H1 (cell line): ENCODE measurements around the gene CDC42EP1. TPM values are rescaled to one million over a fixed set of nuclear protein-coding genes. Genes with fewer than 3 reads are reported as not detected.

Experiments
- CTCF ChIA-PET: fragments of 300-600 bp; sonication (Branson Sonifier 250); formaldehyde crosslinking; loops from one replicate; lab custom pipeline; 2021; ENCODE audit not compliant: partially characterized antibody; lab: Charles Lee
- POLR2A ChIA-PET: fragments of 300-600 bp; sonication (Branson Sonifier 250); formaldehyde crosslinking; loops from one replicate; lab custom pipeline; 2021; ENCODE audit warnings: inconsistent platforms; ENCODE audit not compliant: partially characterized antibody; lab: Charles Lee
- DNase-seq, 2 experiments: peaks; one replicate each; pipeline versions ENCODE4 v3.0.0 to v3.0.0-alpha.2; 2010 to 2022; ENCODE audit warnings: low spot score in 2 of 2, low read depth in 1 of 2, mixed read lengths in 1 of 2
- FAIRE-seq: peaks from 2 replicates; lab custom pipeline; 2011; peaks lifted over from hg19 to GRCh38; lab: Jason Lieb, UNC
- H2AFZ ChIP-seq: 2 replicates; pipeline ENCODE4 v1.8.1; 2012; ENCODE audit warnings: low read length, inconsistent platforms
- H2AK5ac ChIP-seq: 2 replicates; pipeline ENCODE4 v1.6.1; 2013; ENCODE audit warnings: low read depth, low read length
- H2BK120ac ChIP-seq: replicated peaks from 2 replicates; pipeline ENCODE3; 2013; ENCODE audit warnings: low read depth, low read length, inconsistent platforms
- H2BK12ac ChIP-seq: 2 replicates; pipeline ENCODE4 v1.6.1; 2013; ENCODE audit warnings: low read depth, low read length
- H2BK15ac ChIP-seq: 2 replicates; pipeline ENCODE4 v1.6.1; 2013; ENCODE audit warnings: low read length
- H2BK20ac ChIP-seq: 2 replicates; pipeline ENCODE4 v1.6.1; 2013; ENCODE audit warnings: low read length
- H2BK5ac ChIP-seq: 2 replicates; pipeline ENCODE4 v1.6.1; 2013; ENCODE audit warnings: low read depth, low read length
- H3K14ac ChIP-seq: 2 replicates; pipeline ENCODE4 v1.6.1; 2013; ENCODE audit warnings: inconsistent platforms; ENCODE audit not compliant: insufficient read length
- H3K18ac ChIP-seq: 2 replicates; pipeline ENCODE4 v1.6.1; 2013; ENCODE audit warnings: low read length; ENCODE audit errors: extremely low read depth
- H3K23ac ChIP-seq: 2 replicates; pipeline ENCODE4 v1.6.1; 2013; ENCODE audit warnings: inconsistent platforms; ENCODE audit not compliant: insufficient read length
- H3K23me2 ChIP-seq: 2 replicates; pipeline ENCODE4 v1.6.1; 2013; ENCODE audit warnings: low read depth, low read length
- H3K27ac ChIP-seq: 2 replicates; pipeline ENCODE4 v1.6.1; 2011; ENCODE audit warnings: low read depth, low read length, inconsistent platforms
- H3K27me3 ChIP-seq, 4 experiments: replicated peaks in 1 of 4; 1 replicate in 1 of 4; 2 replicates in 3 of 4; pipeline versions ENCODE4 v1.6.1 to v1.8.1; 2011 to 2013; ENCODE audit warnings: low read length in 3 of 4, mild to moderate bottlenecking in 3 of 4, inconsistent platforms in 2 of 4, mixed read lengths in 2 of 4, moderate library complexity in 1 of 4; ENCODE audit not compliant: control insufficient read depth in 3 of 4, insufficient read depth in 3 of 4; ENCODE audit errors: extremely low read depth in 1 of 4
- H3K36me3 ChIP-seq, 4 experiments: 2 replicates each; pipeline versions ENCODE4 v1.6.1 to v1.8.1; 2011 to 2013; ENCODE audit warnings: mild to moderate bottlenecking in 4 of 4, low read length in 3 of 4, moderate library complexity in 2 of 4, control low read depth in 1 of 4, inconsistent platforms in 1 of 4; ENCODE audit not compliant: insufficient read depth in 4 of 4, control insufficient read depth in 2 of 4
- H3K4ac ChIP-seq: replicated peaks from 2 replicates; pipeline ENCODE3; 2013; ENCODE audit warnings: low read length, low read depth, mixed read lengths, inconsistent platforms; ENCODE audit not compliant: insufficient read length
- H3K4me1 ChIP-seq, 4 experiments: replicated peaks in 1 of 4; 1 replicate in 1 of 4; 2 replicates in 3 of 4; pipeline versions ENCODE4 v1.6.1 to v1.8.1; 2011 to 2013; ENCODE audit warnings: low read length in 3 of 4, inconsistent platforms in 2 of 4, mixed read lengths in 1 of 4; ENCODE audit not compliant: insufficient read depth in 4 of 4, control insufficient read depth in 3 of 4
- H3K4me2 ChIP-seq, 2 experiments: 2 replicates each; pipeline versions ENCODE4 v1.6.1 to v1.8.1; 2011 to 2013; ENCODE audit warnings: low read depth in 2 of 2, low read length in 2 of 2, control low read depth in 1 of 2, inconsistent platforms in 1 of 2, mild to moderate bottlenecking in 1 of 2; ENCODE audit not compliant: insufficient read depth in 1 of 2
- H3K4me3 ChIP-seq, 4 experiments: fragments of 200-600, 300-600 bp in 1 of 4; sonication (generic), shearing (Covaris generic), sonication (Bioruptor Twin) in 1 of 4; 2 replicates each; pipeline versions ENCODE4 v1.5.1 to v1.8.1; 2011 to 2016; ENCODE audit warnings: low read length in 4 of 4, low read depth in 3 of 4, control low read depth in 2 of 4, inconsistent platforms in 2 of 4, mild to moderate bottlenecking in 2 of 4, mixed read lengths in 1 of 4, moderate library complexity in 1 of 4; ENCODE audit not compliant: insufficient read depth in 2 of 4; ENCODE audit errors: extremely low read depth in 1 of 4
- H3K56ac ChIP-seq: replicated peaks from 2 replicates; pipeline ENCODE3; 2013; ENCODE audit warnings: low read depth, mild to moderate bottlenecking, mixed read lengths, low read length, inconsistent platforms; ENCODE audit not compliant: insufficient read length
- H3K79me1 ChIP-seq: 2 replicates; pipeline ENCODE4 v1.6.1; 2013; ENCODE audit warnings: low read depth, low read length, control low read depth
- H3K79me2 ChIP-seq, 2 experiments: 2 replicates each; pipeline versions ENCODE4 v1.6.1 to v1.8.1; 2012 to 2013; ENCODE audit warnings: low read length in 2 of 2, mild to moderate bottlenecking in 2 of 2, inconsistent platforms in 1 of 2; ENCODE audit not compliant: insufficient read depth in 2 of 2, control insufficient read depth in 1 of 2
- H3K9ac ChIP-seq, 4 experiments: replicated peaks in 1 of 4; 1 replicate in 1 of 4; 2 replicates in 3 of 4; pipeline versions ENCODE4 v1.6.1 to v1.8.1; 2011 to 2013; ENCODE audit warnings: low read depth in 3 of 4, low read length in 3 of 4, control low read depth in 2 of 4, mild to moderate bottlenecking in 2 of 4, moderate library complexity in 2 of 4, inconsistent platforms in 1 of 4; ENCODE audit errors: extremely low read depth in 1 of 4
- H3K9me3 ChIP-seq, 2 experiments: 2 replicates each; pipeline versions ENCODE4 v1.6.1 to v1.8.1; 2012 to 2013; ENCODE audit warnings: mild to moderate bottlenecking in 2 of 2, moderate library complexity in 2 of 2, control low read depth in 1 of 2, inconsistent platforms in 1 of 2, low read depth in 1 of 2, low read length in 1 of 2, mixed read lengths in 1 of 2; ENCODE audit not compliant: insufficient read depth in 2 of 2
- H4K20me1 ChIP-seq, 2 experiments: replicated peaks in 1 of 2; 2 replicates each; pipeline versions ENCODE3 to v1.8.1; 2011 to 2013; ENCODE audit warnings: inconsistent platforms in 2 of 2, low read length in 2 of 2, mild to moderate bottlenecking in 1 of 2; ENCODE audit not compliant: insufficient read depth in 2 of 2, control insufficient read depth in 1 of 2
- H4K5ac ChIP-seq: 2 replicates; pipeline ENCODE4 v1.6.1; 2013; ENCODE audit warnings: low read length, low read depth, mixed read lengths, inconsistent platforms; ENCODE audit not compliant: insufficient read length
- H4K8ac ChIP-seq: 2 replicates; pipeline ENCODE4 v1.8.0; 2013; ENCODE audit warnings: mild to moderate bottlenecking, moderate library complexity, low read length, inconsistent platforms; ENCODE audit not compliant: insufficient read depth; ENCODE audit errors: extremely low read depth
- H4K91ac ChIP-seq: replicated peaks from 2 replicates; pipeline ENCODE3; 2013; ENCODE audit warnings: low read length, mixed read lengths, inconsistent platforms; ENCODE audit not compliant: insufficient read length
- EP300 ChIP-seq, 2 experiments: IDR thresholded peaks; 1 replicate in 1 of 2; 2 replicates in 1 of 2; pipeline ENCODE4 v1.6.1; 2011 to 2012; ENCODE audit warnings: low read depth in 2 of 2, low read length in 2 of 2, mild to moderate bottlenecking in 2 of 2, borderline replicate concordance in 1 of 2, inconsistent platforms in 1 of 2, moderate library complexity in 1 of 2
- EZH2 ChIP-seq: fragments of 200-600 bp; sonication (generic); IDR thresholded peaks from 2 replicates; pipeline ENCODE4 v1.7.1; 2012; ENCODE audit warnings: low read depth, mild to moderate bottlenecking, moderate library complexity, low read length, inconsistent platforms; ENCODE audit not compliant: severe bottlenecking
- ZNF274 ChIP-seq: IDR thresholded peaks from 2 replicates; pipeline ENCODE4 v1.7.0; 2012; ENCODE audit warnings: low read length, borderline replicate concordance; ENCODE audit errors: extremely low read depth
- WGBS, 2 experiments: shearing (Covaris generic) in 1 of 2; methylation state at CpG; one replicate each; pipeline versions ENCODE4 v1.1.6 to v1.1.7; 2013 to 2015; ENCODE audit warnings: low lambda C conversion rate in 2 of 2, mixed read lengths in 2 of 2, inconsistent platforms in 1 of 2, low coverage in 1 of 2, missing lambda C conversion rate in 1 of 2; ENCODE audit not compliant: insufficient replicate concordance in 2 of 2, insufficient coverage in 1 of 2, insufficient read length in 1 of 2; ENCODE audit errors: extremely low coverage in 1 of 2, missing lambda C conversion rate in 1 of 2; 5-methylcytosine and 5-hydroxymethylcytosine counted together
- polyA plus RNA-seq, 7 experiments: library from polyadenylated mRNA; depleted of rRNA in 3 of 7; stranded (reverse) in 5 of 7; unstranded in 2 of 7; fragments of >200 nt in 5 of 7; fragments of 200-250 nt in 2 of 7; gene quantifications; 1 replicate in 5 of 7; 2 replicates in 1 of 7; 4 replicates in 1 of 7; pipeline versions ENCODE4 v1.2.1 to v1.2.3, GENCODE V29; 2011 to 2013; ENCODE audit warnings: missing spikeins in 2 of 7, mixed read lengths in 2 of 7
- total RNA-seq: library from RNA; stranded (reverse); fragmentation: NEBNext Ultra II Directional; extraction: Animal tissue kit (Norgen Biotek cat#: 25700); gene quantifications from 2 replicates; pipeline ENCODE4 v1.2.1, GENCODE V29; 2021

The CDC42EP1 gene
- total and polyA plus RNA-seq, 2 of the 8 experiments (the other 6 are each of a cell fraction or from before 2014, with no cell fraction given): 8.3 to 11.2 TPM

DNA sequence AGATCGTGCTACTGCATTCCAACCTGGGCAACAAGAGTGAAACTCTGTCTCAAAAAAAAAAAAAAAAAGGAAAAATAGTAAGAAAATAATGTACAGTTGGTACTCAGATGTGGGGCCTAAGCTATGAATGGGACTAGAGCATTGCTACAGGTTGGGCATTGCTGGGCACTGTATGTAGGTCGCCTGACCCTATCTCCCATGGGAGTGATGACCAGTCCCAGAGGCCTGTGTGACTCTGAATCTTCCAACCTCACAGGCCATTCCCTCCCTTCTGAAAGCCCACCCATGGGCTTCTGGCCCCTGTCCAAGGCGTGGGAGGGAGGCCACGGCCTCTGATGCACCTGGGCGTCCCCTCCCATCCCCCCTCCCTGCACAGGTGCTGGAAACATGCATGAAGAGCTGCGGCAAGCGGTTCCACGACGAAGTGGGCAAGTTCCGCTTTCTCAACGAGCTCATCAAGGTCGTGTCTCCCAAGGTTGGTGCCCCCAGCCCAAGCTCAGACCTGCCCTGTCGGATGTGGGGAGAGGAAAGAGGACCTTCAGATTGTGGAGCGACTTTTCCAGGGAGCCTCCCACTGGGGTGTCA is 57.9 kb downstream of the CDC42EP1 start:
- no peak for FAIRE-seq
- H3K36me3 ChIP-seq: peaks cover 14 to 33% (median 19%) of the 10 kb centered on the region in 4 experiments; a peak in 7 of 8 replicates
- no peak overlapping the region for H4K5ac ChIP-seq
- H3K23me2 ChIP-seq: no peaks in the 10 kb centered on the region
- 82% methylated on average over 14 of the region's 14 CpGs; no CpG with 5 or more reads in 1 of the 2 experiments for WGBS, 2 experiments
- H2BK120ac ChIP-seq: no peak overlapping the region
- no peak overlapping the region for H3K14ac ChIP-seq
- no peaks in the 10 kb centered on the region for H3K79me1 ChIP-seq
- no peak overlapping the region for H2BK15ac ChIP-seq
- no peaks in the 10 kb centered on the region for H3K79me2 ChIP-seq
- no peak overlapping the region for H2BK20ac ChIP-seq
- H3K23ac ChIP-seq: no peak overlapping the region
- TF ChIP-seq EP300 (IDR thresholded peaks at IDR 0.05; ENCODE audit: borderline replicate concordance in 1 of 2, low read depth in 2 of 2, low read length in 2 of 2) (no peak), ZNF274 (no peak), EZH2 (no peak)
- TF ChIP-seq, all 59 proteins: peak for 0
- POLR2A ChIA-PET: interaction anchor here (0.6 to 1.2 kb wide), 5 partner anchors 9 to 160 kb away, joined by 3 to 7 read pairs (median 3); partner anchors contain the start of genes GGA1 and TRIOBP
- Histone ChIP-seq H3K18ac (no peak overlapping the region), H2BK5ac (no peak overlapping the region), H3K4me3 (no peak overlapping the region), H4K91ac (no peak overlapping the region), H2BK12ac (no peak overlapping the region), H2AFZ (no peak overlapping the region), H3K4me2 (no peak overlapping the region), H4K20me1 (peaks cover 0 to 6% of the 10 kb centered on the region in 2 experiments), H3K9ac (no peak overlapping the region), H3K4ac (no peak overlapping the region), H3K9me3 (no peaks in the 10 kb centered on the region), H3K27me3 (no peaks in the 10 kb centered on the region), H3K4me1 (no peaks in the 10 kb centered on the region), H4K8ac (no peak overlapping the region), H2AK5ac (no peak overlapping the region), H3K27ac (no peak overlapping the region), H3K56ac (no peak overlapping the region)
- no peak for DNase-seq
- CTCF ChIA-PET: interaction anchor here (0.8 to 7.9 kb wide), 10 partner anchors 9 to 55 kb away, joined by 3 to 49 read pairs (median 4); no protein-coding TSS in a partner anchor
